ENCODE measurements around the gene NARF.
A peak's percentile ranks its signal among the peaks of the same experiment; 100 is the strongest.

The NARF gene

DNA sequence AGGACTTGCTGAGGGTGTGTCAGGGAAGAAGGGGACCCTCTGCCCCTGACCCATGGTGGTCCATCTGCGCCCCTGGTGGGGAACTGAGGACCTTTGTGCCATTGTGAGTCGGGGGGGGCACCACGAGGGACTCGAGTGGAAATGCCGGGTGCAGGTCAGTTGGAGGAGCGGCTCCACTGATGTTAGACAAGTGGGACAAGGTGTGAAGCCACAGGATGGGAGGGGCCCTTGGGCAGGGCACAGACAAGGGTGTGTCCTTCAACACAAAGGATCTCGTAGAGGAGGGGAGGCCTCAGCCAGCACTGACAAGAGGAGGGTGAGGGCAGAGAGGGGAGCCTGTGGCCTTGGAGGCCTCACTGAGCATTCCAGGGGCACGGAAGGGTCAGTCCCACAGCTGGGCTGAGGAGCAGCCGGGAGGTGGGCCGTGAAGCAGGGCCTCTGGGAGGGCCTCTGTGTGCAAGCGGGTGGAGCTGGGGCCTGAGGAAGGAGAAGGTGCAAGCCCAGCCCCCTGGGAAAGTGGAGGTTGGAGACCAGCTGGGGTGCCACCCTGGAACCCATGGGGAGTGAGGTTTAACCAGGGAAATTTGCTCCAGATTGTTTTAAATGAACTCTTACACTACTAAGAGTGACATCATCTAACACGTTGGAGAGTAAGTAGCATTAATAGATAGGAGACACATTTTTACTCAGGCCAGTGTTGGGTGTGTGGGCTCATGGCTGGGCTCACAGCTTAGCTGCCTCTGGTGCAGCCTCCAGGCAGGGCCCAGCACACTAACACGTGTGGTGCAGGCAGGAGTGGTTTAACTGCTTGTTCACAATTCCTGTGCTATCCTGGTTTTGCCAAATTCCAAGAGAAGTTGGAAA is 27.9 kb downstream of the NARF start:
- H3K9me3 ChIP-seq = no peaks in the 10 kb centered on the region
- no peak for DNase-seq (ENCODE audit: low spot score in 2 of 2)
- H3K36me3 ChIP-seq (replicated peaks) = peaks cover 23% of the 10 kb centered on the region
- no peaks in the 10 kb centered on the region for H3K4me1 ChIP-seq
- in situ Hi-C loops (cut with MboI; ENCODE audit: low sequenced_read_pairs) = no loop called here
- no peaks in the 10 kb centered on the region for H3K27me3 ChIP-seq (ENCODE audit: low read depth)
- H3K4me3 ChIP-seq = no peak overlapping the region

DNA sequence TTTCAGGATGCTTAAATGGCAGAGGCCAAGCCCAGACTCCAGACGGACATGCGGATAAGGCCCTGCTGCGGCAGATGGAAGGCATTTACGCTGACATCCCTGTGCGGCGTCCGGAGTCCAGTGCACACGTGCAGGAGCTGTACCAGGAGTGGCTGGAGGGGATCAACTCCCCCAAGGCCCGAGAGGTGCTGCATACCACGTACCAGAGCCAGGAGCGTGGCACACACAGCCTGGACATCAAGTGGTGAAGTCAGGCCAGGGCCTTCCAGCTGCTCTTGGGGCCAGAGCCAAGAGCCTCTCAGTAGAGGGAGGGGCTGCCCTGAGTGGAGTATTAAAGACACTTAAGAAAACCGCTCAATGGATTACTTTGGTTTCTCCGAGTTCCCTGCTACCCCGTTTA is 29.4 kb downstream of the NARF start:
- peaks cover 23% of the 10 kb centered on the region for H3K36me3 ChIP-seq (replicated peaks)
- no peaks in the 10 kb centered on the region for H3K27me3 ChIP-seq (ENCODE audit: low read depth)
- H3K4me3 ChIP-seq = no peak overlapping the region
- no peaks in the 10 kb centered on the region for H3K9me3 ChIP-seq
- no peaks in the 10 kb centered on the region for H3K4me1 ChIP-seq
- in situ Hi-C loops (cut with MboI; ENCODE audit: low sequenced_read_pairs) = no loop called here
- no peak for DNase-seq (ENCODE audit: low spot score in 2 of 2)

DNA sequence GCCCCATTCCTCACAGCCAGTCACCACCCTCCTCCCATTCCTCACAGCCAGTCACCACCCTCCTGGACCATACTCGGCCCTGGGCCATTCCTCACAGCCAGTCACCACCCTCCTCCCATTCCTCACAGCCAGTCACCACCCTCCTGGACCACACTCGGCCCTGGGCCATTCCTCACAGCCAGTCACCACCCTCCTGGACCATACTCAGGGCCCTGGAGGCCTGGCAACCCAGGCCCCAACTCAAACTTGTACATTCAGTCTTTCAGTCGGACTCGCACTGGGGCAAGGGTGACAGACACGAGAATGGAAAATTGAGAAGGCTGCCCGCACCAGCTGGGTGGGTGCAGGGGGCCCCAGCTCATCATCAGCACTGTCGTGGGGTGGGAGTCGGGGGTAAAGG is 30.6 kb downstream of the NARF start:
- Histone ChIP-seq H3K4me1 (peaks cover under 1% of the 10 kb centered on the region; the same call in 1 of the 2 replicates), H3K36me3 (replicated peaks) (peaks cover 21% of the 10 kb centered on the region), H3K27me3 (ENCODE audit: low read depth) (no peaks in the 10 kb centered on the region), H3K9me3 (no peaks in the 10 kb centered on the region), H3K4me3 (no peak overlapping the region)
- DNase-seq (ENCODE audit: low spot score in 2 of 2) = no peak
- in situ Hi-C loops (cut with MboI; ENCODE audit: low sequenced_read_pairs) = no loop called here

DNA sequence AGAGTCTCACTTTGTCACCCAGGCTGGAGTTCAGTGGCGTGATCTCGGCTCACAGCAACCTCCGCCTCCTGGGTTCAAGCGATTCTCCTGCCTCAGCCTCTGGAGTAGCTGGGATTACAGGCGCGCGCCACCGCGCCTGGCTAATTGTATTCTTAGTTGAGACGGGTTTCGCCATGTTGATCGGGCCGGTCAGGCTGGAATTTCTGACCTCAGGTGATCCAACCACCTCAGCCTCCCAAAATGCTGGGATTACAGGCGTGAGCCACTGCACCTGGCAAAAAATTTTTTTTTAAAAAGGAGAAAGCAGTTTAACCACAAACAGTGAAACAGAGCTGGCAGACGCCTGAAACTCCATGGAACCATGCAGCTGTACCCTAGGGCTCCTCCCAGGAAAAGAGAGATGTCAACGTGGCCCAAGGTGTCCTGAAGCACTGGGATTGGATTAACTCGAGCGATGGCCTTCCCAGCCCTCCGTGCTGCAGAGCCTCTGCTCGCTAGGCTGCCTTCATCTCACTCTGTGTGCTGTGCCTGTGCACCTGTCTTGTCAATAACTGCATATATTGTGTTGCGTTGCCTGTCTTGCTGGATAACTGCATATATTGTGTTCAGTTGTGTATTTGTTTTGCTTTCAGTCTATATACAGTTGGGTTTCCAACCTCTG is 31.4 kb downstream of the NARF start:
- Histone ChIP-seq H3K36me3 (replicated peaks) (peaks cover 13% of the 10 kb centered on the region), H3K4me1 (peaks cover 3% of the 10 kb centered on the region; the same call in 1 of the 2 replicates), H3K27me3 (ENCODE audit: low read depth) (no peaks in the 10 kb centered on the region), H3K4me3 (no peak overlapping the region), H3K9me3 (no peaks in the 10 kb centered on the region)
- in situ Hi-C loops (cut with MboI; ENCODE audit: low sequenced_read_pairs) = no loop called here
- no peak for DNase-seq (ENCODE audit: low spot score in 2 of 2)

DNA sequence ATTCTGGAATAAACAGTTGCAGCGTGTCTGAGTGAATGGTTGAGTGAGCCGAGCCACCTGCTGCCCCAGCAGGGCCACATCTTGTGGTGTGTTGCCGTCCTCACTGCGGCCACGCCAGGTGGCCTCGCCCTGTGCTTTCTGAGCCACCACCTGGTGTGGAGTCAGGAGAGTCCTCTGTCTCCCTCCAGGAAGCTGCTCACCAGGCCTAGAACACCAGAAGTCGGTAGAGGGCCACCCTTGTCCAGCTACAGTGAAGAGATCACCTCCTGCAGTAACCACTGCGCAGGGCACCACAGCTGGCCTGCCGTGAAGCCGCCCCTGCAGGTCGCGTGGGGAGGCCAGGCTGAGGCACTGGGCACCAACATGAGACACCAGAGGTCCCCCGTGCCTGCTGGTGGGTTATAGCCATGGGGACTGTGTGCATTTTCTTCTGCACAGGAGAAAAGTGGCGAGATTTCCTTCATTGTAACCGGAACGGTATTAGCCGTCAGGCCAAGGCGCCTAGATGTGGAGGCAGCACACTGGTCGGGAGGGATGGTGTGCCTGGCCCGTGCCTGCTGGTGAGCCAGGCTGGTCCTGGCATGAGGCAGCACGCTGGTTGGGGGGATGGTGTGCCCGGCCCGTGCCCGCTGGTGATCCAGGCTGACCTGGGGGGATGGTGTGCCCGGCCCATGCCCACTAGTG is 32.1 kb downstream of the NARF start:
- no peaks in the 10 kb centered on the region for H3K27me3 ChIP-seq (ENCODE audit: low read depth)
- H3K4me1 ChIP-seq = peaks cover 3% of the 10 kb centered on the region; the same call in 1 of the 2 replicates
- DNase-seq (ENCODE audit: low spot score in 2 of 2) = no peak
- H3K9me3 ChIP-seq = no peaks in the 10 kb centered on the region
- in situ Hi-C loops (cut with MboI; ENCODE audit: low sequenced_read_pairs) = no loop called here
- no peak overlapping the region for H3K4me3 ChIP-seq
- H3K36me3 ChIP-seq (replicated peaks) = peaks cover 10% of the 10 kb centered on the region

DNA sequence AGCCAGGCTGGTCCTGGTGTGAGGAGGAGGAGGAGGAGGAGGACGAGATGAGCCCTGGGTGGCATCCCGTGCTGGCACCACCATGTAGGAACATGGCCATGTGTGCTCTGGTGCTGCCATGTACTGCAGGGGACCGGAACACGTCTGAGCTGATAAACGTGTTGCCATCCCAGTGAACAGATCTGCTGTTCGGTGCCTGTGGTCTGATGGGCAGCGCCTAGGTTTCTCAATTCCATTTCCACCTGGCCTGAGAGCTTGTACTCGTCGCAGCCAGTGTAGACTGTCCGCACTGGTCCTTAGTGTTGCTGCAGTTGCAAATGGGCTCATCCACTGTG is 32.6 kb downstream of the NARF start:
- no peak for DNase-seq (ENCODE audit: low spot score in 2 of 2)
- Histone ChIP-seq H3K9me3 (no peaks in the 10 kb centered on the region), H3K4me1 (peaks cover 3% of the 10 kb centered on the region; the same call in 1 of the 2 replicates), H3K4me3 (no peak overlapping the region), H3K27me3 (ENCODE audit: low read depth) (no peaks in the 10 kb centered on the region), H3K36me3 (replicated peaks) (peaks cover 7% of the 10 kb centered on the region)
- in situ Hi-C loops (cut with MboI; ENCODE audit: low sequenced_read_pairs) = no loop called here

DNA sequence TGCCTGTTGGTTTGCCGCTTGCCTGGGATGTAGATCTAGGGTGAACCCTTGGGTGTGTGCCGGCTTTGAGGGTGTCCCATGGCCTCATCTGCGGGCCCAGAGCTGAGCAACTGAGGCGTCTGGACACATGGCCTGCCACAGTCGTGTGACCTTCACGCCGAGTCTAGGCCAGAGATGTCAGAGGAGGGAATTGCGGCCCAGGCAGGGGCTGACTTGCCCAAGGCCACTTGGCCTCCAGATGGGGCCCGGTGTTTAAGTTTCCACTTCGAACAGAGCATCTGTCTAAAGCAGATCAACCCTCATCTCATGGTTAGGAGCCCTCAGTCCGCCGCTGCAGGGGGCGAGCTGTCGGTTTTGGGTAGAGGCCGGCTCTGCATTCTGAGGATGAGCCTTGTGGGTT is 33.0 kb downstream of the NARF start:
- Histone ChIP-seq H3K9me3 (no peaks in the 10 kb centered on the region), H3K4me1 (peaks cover 5% of the 10 kb centered on the region), H3K36me3 (replicated peaks) (peaks cover 4% of the 10 kb centered on the region), H3K27me3 (ENCODE audit: low read depth) (no peaks in the 10 kb centered on the region), H3K4me3 (no peak overlapping the region)
- no peak for DNase-seq (ENCODE audit: low spot score in 2 of 2)
- in situ Hi-C loops (cut with MboI; ENCODE audit: low sequenced_read_pairs) = no loop called here

DNA sequence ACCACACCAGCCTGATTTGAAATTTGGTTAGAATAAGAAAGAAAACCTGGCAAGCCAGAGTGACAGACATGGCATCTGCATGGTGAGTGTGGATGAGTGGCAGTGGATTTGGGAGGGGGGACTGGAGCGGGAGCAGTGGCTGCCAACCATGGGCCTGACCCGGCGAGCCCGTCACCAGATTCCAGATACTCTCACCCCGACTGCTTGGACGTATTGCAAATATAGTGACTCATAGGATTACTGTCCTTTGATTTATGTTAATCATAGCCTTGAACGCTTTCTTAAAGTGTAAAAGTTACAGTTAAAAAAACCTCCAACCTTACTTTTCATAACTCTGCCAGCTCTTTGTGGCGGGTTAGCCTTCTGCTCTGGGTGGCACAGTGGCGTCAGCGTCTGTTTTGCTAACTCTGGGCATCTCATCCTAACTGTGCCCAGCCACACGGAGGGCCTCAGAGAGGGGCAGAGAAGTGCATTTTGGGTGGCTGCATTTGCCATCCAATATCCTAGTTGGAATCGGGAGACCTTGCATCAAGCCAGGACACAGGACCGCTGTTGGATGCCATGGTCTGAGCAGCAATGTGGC is 34.2 kb downstream of the NARF start:
- in situ Hi-C loops (cut with MboI; ENCODE audit: low sequenced_read_pairs) = no loop called here
- peaks cover 13% of the 10 kb centered on the region for H3K4me1 ChIP-seq
- no peaks in the 10 kb centered on the region for H3K9me3 ChIP-seq
- DNase-seq (ENCODE audit: low spot score in 2 of 2) = no peak
- no peaks in the 10 kb centered on the region for H3K27me3 ChIP-seq (ENCODE audit: low read depth)
- no peak overlapping the region for H3K4me3 ChIP-seq
- peaks cover 3% of the 10 kb centered on the region; the same call in 1 of the 2 replicates for H3K36me3 ChIP-seq (replicated peaks)

DNA sequence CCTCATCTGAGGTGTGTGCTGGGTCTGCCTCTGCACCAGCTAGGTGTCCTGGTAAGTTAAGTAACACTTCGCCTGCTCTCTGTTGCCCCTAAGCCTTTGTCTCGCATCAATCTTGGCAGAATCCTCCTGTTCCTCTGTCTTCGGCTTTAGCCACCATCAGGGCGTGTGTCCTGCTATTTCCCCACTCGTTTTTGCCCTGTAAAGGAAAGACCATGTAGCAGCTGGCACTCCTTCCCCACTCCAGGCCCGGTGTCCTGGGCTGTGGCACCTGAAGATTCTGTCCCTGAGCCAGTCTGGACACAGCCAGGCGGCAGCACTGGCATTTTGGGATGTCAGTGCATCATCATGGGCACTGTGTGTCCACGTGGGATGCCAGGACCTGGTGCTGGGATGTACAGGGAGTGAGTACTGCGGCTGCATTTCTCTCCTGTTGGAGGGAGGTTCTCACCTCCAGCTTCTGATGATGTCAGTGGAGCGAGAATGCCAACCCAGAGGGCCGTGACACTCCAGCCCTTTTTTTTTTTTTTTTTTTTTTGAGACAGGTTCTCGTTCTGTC is 34.8 kb downstream of the NARF start:
- H3K4me1 ChIP-seq = peaks cover 14% of the 10 kb centered on the region
- no peaks in the 10 kb centered on the region for H3K9me3 ChIP-seq
- H3K27me3 ChIP-seq (ENCODE audit: low read depth) = no peaks in the 10 kb centered on the region
- no peak overlapping the region for H3K4me3 ChIP-seq
- no peak for DNase-seq (ENCODE audit: low spot score in 2 of 2)
- in situ Hi-C loops (cut with MboI; ENCODE audit: low sequenced_read_pairs) = no loop called here
- no peaks in the 10 kb centered on the region for H3K36me3 ChIP-seq (replicated peaks)

DNA sequence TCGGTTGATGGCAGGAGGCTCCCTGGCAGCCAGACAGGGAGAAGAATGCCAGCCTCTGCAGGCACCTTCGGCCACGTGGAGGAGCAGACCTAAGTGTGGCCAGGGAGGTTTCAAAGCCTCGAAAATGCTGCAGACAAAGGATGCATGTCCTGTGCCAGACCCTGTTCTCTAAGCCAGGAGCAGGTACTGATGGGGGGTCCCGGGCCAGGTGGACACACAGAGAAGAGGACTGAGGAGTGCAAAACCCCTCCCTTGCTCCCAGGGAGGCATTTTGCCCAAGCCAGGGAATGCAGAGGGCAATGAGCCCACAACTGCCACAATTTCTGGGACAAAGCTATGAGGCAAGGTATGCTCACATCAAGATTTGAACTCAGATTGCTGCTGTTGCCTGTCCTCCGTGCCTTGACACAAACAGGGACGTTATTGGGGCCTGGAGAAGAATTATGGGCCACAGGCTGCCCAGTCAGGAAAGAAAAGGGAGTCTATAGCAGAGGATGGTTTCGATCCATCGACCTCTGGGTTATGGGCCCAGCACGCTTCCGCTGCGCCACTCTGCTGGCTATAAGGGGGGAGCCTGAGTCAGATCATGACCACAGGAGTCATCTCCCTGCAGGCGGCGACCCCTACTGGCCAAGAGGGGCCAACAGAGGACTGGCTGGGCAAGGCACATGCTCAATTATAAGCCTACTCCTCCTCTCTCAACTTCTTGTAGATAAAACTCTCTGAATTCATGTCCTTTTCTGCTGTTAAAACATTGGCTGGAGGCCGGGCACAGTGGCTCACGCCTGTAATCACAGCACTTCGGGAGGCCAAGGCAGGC is 35.9 kb downstream of the NARF start:
- H3K36me3 ChIP-seq (replicated peaks) = no peaks in the 10 kb centered on the region
- DNase-seq (ENCODE audit: low spot score in 2 of 2) = peak; percentile 89 to 97
- peak overlapping the region; percentile 28 for H3K4me3 ChIP-seq
- no peaks in the 10 kb centered on the region for H3K9me3 ChIP-seq
- in situ Hi-C loops (cut with MboI; ENCODE audit: low sequenced_read_pairs) = no loop called here
- peaks cover 14% of the 10 kb centered on the region for H3K4me1 ChIP-seq
- no peaks in the 10 kb centered on the region for H3K27me3 ChIP-seq (ENCODE audit: low read depth)

DNA sequence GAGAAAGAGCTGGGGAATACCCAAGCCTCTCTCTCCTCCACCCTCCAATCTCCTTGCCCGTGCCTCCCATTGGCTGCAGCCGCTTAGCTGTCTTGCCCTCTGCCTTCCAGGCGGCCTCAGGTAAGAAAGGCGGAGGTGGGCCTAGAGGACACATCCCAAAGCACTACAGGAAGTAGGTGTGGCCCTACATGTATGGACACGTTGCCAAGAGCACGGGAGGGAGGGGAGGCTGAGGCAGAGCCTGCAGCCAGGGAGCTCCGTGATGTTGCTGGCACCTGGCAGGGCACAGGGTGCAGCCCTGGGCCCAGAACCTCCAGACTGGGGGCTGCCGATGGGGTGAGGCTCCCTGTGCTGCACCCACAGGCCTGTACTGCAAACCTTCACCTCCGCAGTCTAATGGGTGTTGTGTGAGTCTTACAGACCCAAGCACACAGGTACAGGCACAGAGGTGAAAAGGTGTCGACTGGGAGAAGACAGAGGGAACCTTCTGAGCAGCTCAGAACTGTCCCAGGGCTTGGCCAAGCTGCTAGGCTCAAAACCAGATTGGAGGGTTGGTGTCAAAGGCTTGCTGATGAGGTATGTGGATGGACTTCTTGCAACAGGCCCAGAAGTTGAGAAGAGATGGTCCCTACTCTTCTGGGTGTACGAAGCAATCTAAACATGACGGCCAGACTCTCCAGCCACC is 37.4 kb downstream of the NARF start:
- no peak overlapping the region for H3K4me3 ChIP-seq
- peaks cover 14% of the 10 kb centered on the region for H3K4me1 ChIP-seq

DNA sequence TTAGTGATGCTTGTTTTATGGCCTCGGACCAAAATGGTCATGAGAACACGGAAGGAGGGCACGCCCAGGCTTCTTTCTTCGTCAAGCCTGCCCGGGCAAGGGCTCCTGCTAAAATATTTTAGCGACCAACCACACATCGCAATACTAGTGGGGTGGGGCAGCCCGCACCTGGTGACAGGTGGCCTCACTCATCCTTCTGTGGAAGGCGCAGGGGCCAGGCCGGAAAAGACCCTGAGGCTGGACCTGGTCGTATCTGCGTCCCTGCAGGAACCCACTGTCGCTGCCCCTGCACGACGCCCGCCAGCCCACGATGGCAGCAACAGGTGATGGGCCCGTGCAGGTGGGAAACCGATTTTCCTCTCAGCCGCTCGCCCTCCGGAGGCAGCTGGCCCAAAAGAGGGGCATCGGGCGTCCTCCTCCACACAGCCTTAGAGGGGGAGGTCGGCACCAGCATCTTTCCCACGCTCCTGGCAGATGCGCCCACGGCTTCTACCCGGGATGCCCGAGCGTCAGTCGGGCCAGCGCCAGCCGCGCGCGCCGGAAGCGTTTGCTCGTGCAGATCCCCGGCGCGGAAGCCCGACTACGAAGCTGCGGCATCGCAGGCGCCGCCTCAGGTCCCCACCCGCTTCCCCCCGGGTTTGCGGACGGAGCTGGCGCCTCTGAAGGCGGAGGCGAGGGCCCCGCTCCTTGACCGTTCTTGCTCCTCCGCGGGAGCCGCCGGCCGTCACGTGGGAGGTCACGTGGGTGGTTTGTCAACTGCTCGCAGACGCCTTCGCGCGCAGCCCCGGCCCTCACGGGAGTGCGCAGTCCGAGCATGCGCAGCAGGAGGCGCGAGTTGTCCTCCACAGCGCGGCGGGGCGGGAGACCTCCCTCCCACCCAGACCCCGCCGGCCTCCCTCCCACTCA is 38.2 kb downstream of the NARF start:
- in situ Hi-C loops (cut with MboI; ENCODE audit: low sequenced_read_pairs) = no loop called here
- DNase-seq (ENCODE audit: low spot score in 2 of 2) = peak; percentile 89 to 98
- no peaks in the 10 kb centered on the region for H3K9me3 ChIP-seq
- no peaks in the 10 kb centered on the region for H3K36me3 ChIP-seq (replicated peaks)
- peaks cover 14% of the 10 kb centered on the region for H3K4me1 ChIP-seq
- H3K4me3 ChIP-seq = peak overlapping the region; percentile 44
- H3K27me3 ChIP-seq (ENCODE audit: low read depth) = no peaks in the 10 kb centered on the region

More for the DNA sequence above, 37.4 kb downstream of the NARF start:
- no peaks in the 10 kb centered on the region for H3K9me3 ChIP-seq
- DNase-seq (ENCODE audit: low spot score in 2 of 2) = peak in 1 of 2 experiments; percentile 29
- in situ Hi-C loops (cut with MboI; ENCODE audit: low sequenced_read_pairs) = no loop called here
- H3K27me3 ChIP-seq (ENCODE audit: low read depth) = no peaks in the 10 kb centered on the region
- no peaks in the 10 kb centered on the region for H3K36me3 ChIP-seq (replicated peaks)
